Brain microvascular endothelial cell (primary cell): Measurements from ENCODE around the gene COL7A1.
"Not testable (repeated sequence)": the region's sequence is repeated elsewhere in the genome, so short reads cannot be mapped to it uniquely, and the experiment has no call there.

Experiments
- DNase-seq: peaks from one replicate; pipeline ENCODE4 v3.0.0-alpha.2; 2020
- H3K27ac ChIP-seq: fragments of 250-450 bp; sonication (Bioruptor Pico); 2 replicates; pipeline ENCODE4 v1.5.1; 2020; ENCODE audit warnings: mild to moderate bottlenecking, moderate library complexity
- H3K27me3 ChIP-seq: fragments of 250-450 bp; sonication (Bioruptor Pico); replicated peaks from 2 replicates; pipeline ENCODE4 v1.5.1; 2020; ENCODE audit warnings: mild to moderate bottlenecking
- H3K36me3 ChIP-seq: fragments of 250-450 bp; sonication (Bioruptor Pico); replicated peaks from 2 replicates; pipeline ENCODE4 v1.5.1; 2020; ENCODE audit warnings: mild to moderate bottlenecking
- H3K4me3 ChIP-seq: 2 replicates; pipeline ENCODE4 v1.5.1; 2011; ENCODE audit warnings: low read depth, mild to moderate bottlenecking, control low read depth, low read length, moderate library complexity
- in situ Hi-C: cut with HindIII; loops from 2 replicates; pipeline ENCODE4 v1.10.0; 2017; ENCODE audit warnings: low sequenced_read_pairs, low pct_ligation_motif_present
- TF ChIP-seq, protein P1 (sequence below): IDR thresholded peaks from 2 replicates; pipeline ENCODE4 v1.5.1; 2011; ENCODE audit warnings: low read depth, mild to moderate bottlenecking, moderate library complexity, low read length, control low read depth, inconsistent platforms; ENCODE audit errors: missing control alignments

Gene COL7A1

GRCh38 chr3:48536116-48536515 is 59.0 kb downstream of the COL7A1 start:
- DNase-seq = no peak
- no peak overlapping the region for H3K4me3 ChIP-seq
- no peaks in the 10 kb centered on the region for H3K27me3 ChIP-seq
- H3K27ac ChIP-seq = no peak overlapping the region
- H3K36me3 ChIP-seq = peaks cover 9% of the 10 kb centered on the region
- in situ Hi-C loops = no loop called here
- TF ChIP-seq, protein P1, sequence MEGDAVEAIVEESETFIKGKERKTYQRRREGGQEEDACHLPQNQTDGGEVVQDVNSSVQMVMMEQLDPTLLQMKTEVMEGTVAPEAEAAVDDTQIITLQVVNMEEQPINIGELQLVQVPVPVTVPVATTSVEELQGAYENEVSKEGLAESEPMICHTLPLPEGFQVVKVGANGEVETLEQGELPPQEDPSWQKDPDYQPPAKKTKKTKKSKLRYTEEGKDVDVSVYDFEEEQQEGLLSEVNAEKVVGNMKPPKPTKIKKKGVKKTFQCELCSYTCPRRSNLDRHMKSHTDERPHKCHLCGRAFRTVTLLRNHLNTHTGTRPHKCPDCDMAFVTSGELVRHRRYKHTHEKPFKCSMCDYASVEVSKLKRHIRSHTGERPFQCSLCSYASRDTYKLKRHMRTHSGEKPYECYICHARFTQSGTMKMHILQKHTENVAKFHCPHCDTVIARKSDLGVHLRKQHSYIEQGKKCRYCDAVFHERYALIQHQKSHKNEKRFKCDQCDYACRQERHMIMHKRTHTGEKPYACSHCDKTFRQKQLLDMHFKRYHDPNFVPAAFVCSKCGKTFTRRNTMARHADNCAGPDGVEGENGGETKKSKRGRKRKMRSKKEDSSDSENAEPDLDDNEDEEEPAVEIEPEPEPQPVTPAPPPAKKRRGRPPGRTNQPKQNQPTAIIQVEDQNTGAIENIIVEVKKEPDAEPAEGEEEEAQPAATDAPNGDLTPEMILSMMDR = no peak

GRCh38 chr3:48535578-48535977 is 59.6 kb downstream of the COL7A1 start:
- TF ChIP-seq, protein P1 = no peak
- DNase-seq = no peak
- Histone ChIP-seq H3K36me3 (peaks cover 9% of the 10 kb centered on the region), H3K27me3 (no peaks in the 10 kb centered on the region), H3K27ac (no peak overlapping the region), H3K4me3 (no peak overlapping the region)
- in situ Hi-C loops = no loop called here

- Histone ChIP-seq H3K27me3 (no peaks in the 10 kb centered on the region), H3K27ac (no peak overlapping the region), H3K4me3 (no peak overlapping the region), H3K36me3 (peaks cover 9% of the 10 kb centered on the region)
- no peak for DNase-seq
- in situ Hi-C loops = no loop called here
- TF ChIP-seq, protein P1 = no peak
Observed at GRCh38 chr3:48532977-48533337, 62.2 kb downstream of the COL7A1 start.

- TF ChIP-seq, protein P1 = no peak
- H3K4me3 ChIP-seq = no peak overlapping the region
- in situ Hi-C loops = no loop called here
- DNase-seq = no peak
- peaks cover 9% of the 10 kb centered on the region for H3K36me3 ChIP-seq
- no peaks in the 10 kb centered on the region for H3K27me3 ChIP-seq
- H3K27ac ChIP-seq = no peak overlapping the region
Observed at GRCh38 chr3:48532271-48532976, 62.7 kb downstream of the COL7A1 start.

DNA sequence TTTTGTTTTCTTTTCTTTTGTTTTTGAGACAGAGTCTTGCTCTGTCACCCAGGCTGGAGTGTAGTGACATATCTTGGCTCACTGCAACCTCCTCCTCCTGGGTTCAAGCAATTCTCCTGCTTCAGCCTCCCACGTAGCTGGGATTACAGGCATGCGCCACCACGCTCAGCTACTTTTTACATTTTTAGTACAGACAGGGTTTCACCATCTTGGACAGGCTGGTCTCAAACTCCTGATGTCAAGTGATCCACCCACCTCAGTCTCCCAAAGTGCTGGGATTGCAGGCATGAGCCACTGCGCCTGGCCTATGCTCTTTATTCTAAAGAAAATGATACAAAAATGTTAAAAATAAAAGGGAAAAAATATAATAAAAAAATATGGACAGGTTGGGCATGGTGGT is 64.4 kb downstream of the COL7A1 start:
- H3K36me3 ChIP-seq, DNase-seq, in situ Hi-C loops, H3K27me3 ChIP-seq, H3K27ac ChIP-seq, H3K4me3 ChIP-seq: not testable (repeated sequence)

DNA sequence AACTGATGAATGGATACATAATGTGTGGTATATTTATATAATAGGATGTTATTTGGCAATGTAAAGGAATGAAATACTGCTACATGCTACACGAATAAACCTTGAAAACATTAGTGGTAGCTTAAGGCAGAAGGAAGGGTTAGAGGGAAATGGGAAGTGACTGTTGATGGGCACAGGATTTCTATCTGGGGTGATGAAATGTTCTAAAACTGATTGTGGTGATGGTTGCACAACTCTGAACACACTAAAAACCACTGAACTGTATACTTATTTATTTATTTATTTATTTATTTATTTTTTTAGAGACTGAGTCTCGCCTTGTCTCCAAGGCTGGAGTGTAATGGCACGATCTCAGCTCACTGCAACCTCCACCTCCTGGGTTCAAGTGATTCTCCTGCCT is 66.4 kb downstream of the COL7A1 start:
- Histone ChIP-seq H3K27ac (no peak overlapping the region), H3K36me3 (no peaks in the 10 kb centered on the region), H3K27me3 (no peaks in the 10 kb centered on the region), H3K4me3 (no peak overlapping the region)
- in situ Hi-C loops = no loop called here
- TF ChIP-seq, protein P1 = no peak
- DNase-seq = no peak
